Endothelial cell of hepatic sinusoid (primary cell): ENCODE data around the gene SH3PXD2A.

ENCODE experiments used
- in situ Hi-C: cut with HindIII; loops from 2 replicates; pipeline ENCODE4 v1.10.0; 2017; ENCODE audit warnings: low sequenced_read_pairs

The SH3PXD2A gene

GRCh38 chr10:103881416-103882284 lies 26.3 kb upstream of the SH3PXD2A start:
- in situ Hi-C loops = no loop called here

DNA sequence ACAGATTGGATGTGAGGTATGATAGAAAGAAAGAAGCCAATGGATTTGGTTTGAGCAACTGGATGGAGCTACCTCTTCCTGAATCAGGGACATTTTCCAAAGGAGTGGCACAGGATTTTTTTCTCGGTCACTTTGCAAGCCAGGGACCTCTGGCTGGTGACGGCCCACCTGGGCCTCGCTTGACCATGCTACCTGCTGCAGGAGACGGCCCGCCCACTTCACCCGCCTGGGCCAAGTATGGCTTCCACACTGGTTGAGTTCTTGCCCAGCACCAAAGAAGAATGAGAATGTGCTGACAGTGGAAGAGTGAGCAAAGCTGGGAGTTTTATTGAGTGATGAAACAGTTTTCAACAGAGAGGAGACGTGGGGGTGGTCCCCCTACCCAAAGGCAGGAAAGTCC lies 24.5 kb upstream of the SH3PXD2A start:
- in situ Hi-C loops = no loop called here

- in situ Hi-C loops = no loop called here
Measured at GRCh38 chr10:103879409-103879808, 24.0 kb upstream of the SH3PXD2A start.

GRCh38 chr10:103877861-103878260 lies 22.5 kb upstream of the SH3PXD2A start:
- in situ Hi-C loops = no loop called here

GRCh38 chr10:103876155-103876554 lies 20.8 kb upstream of the SH3PXD2A start:
- in situ Hi-C loops = no loop called here

GRCh38 chr10:103874730-103875129 lies 19.4 kb upstream of the SH3PXD2A start:
- in situ Hi-C loops = no loop called here

GRCh38 chr10:103872137-103872931 lies 17.0 kb upstream of the SH3PXD2A start:
- in situ Hi-C loops = no loop called here

DNA sequence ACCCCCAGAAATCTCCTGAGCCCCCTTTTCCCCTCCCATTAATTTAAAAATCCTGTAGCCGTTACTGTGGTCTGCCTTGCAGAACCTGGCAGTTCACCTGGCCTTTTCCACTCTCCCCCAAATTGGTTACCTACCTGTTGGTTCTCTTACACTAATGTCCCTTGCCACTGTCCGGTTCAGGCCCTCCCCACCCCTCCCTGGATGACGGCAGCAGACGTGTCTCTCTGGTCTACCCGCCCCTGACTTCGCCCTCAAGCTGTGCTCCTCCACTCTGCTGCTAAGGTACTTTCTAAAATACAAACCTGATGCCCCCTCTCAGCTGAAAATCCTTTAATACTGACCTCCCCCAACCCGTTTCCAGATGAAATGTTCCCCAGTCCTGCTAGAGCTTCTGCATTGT lies 15.6 kb upstream of the SH3PXD2A start:
- in situ Hi-C loops = no loop called here

DNA sequence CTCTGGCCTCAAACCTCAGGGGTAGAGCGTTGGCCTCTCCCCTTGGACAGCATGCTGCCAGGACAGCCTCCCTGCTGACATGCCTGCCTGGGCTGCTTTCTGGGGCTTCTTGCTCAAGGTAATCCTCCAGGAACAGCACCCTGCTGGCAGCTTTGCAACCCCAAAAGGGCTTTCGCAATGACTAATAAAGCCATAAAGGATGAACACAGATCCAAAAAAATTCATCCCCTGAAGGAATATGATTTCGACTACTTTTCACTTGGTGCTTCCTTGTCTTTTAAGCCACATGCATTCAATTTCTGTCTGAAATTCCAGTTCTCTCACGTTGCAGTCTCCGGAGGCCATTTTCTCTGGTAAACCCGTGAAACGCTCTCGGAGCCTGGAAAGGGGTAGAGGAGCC lies 15.1 kb upstream of the SH3PXD2A start:
- in situ Hi-C loops = no loop called here

DNA sequence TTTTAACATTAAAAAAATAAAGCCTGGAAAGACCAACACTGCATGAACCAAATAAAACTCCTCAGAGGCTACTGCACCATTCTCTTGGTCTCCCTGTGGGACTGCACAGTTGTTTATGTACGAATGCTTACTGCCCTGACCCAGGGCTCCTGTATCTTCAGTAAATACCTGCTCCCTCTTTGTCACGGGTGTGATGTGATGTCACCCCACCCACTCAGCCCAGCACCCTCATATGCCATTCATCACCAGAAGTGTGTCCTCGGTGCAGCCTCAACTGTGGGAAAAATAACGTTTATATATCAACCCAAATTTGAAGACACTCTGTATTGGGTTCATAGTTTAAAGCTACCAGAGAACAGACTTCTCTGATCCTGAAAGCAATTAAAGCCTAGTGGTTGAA lies 14.0 kb upstream of the SH3PXD2A start:
- in situ Hi-C loops = no loop called here

- in situ Hi-C loops = no loop called here
Measured at GRCh38 chr10:103868200-103868599, 12.8 kb upstream of the SH3PXD2A start.

DNA sequence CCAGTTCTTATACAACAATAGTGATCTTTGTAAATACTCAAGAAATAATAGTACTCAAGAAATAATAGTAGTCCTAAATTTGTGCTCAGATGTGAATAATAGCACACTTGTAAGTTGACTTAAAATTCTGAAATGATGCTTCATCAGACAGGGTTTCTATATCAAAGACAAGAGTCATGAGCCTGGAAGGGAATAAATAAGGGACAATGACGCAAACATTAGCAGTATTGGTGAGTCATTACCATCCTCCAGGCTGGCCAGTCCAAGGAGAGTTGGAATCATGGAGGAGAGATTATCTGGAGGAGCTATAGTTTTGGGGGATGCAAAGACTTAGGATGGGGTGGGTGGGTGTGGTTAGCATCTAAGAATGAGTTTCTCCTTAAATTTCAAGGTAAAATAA lies 6.1 kb upstream of the SH3PXD2A start:
- in situ Hi-C loops = no loop called here

- in situ Hi-C loops = loop anchor here (5.0 kb wide), 1 partner anchor 152 kb away; no protein-coding TSS in a partner anchor
Measured at GRCh38 chr10:103859161-103860086, 4.0 kb upstream of the SH3PXD2A start.

GRCh38 chr10:103858360-103858759 lies 3.0 kb upstream of the SH3PXD2A start:
- in situ Hi-C loops = loop anchor here (5.0 kb wide), 1 partner anchor 151 kb away; no protein-coding TSS in a partner anchor

DNA sequence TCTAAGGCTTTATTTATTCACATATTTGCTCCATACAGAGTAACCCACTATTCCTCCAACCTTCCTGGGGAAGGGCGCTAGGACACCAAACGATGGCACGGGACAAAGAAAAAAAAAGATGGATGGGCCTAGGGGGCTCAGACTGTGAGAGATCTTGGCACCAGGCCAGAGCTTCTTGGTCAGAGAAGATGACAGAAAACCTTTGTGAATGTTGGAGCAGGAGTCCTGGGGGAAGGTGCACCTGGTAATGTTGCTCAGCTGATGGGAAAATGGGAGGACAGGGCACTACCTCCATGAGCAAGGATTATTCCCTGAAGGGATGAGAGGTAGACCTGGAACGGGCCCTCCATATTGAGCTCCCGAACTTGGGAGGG lies 1.4 kb upstream of the SH3PXD2A start:
- in situ Hi-C loops = loop anchor here (5.0 kb wide), 1 partner anchor 149 kb away; no protein-coding TSS in a partner anchor

GRCh38 chr10:103855852-103856796 lies 748 bp upstream of the SH3PXD2A start:
- in situ Hi-C loops = loop anchor here (5.0 kb wide), 1 partner anchor 149 kb away; no protein-coding TSS in a partner anchor

DNA sequence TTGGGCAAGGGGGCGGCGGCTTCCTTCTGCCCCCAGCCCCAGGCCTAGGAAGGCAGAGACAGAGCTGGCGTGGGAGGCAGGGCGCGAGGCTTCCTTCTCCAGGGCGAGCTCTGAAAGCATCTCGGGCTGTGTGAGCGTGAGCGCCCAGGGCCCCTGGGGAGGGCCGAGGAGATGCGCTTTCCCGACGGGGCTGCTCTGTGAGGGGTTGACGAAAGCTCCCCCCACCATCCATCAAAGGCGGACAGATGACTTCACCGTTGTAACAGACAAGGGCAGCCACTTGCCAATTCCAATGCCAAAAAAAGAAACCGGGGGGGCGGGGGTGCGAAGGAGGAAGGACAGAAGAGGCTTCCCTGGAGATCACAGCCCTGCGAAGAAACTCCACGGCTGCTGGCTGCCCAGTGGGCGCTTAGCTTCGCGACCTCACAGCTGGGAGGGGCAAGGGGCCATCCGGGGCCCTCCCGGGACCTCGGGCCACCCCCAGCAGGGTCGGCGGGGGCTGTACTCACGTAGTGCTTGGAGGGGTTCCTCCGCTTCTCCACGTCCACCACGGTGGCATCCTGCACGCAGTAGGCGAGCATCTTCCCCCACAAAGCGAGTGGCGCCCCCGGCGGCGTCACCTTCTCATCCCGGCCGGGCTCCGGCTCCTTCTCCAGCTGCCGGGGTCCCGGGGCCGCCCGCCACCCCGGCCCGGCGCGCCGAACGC lies 537 bp downstream of the SH3PXD2A start:
- in situ Hi-C loops = loop anchor here (5.0 kb wide), 1 partner anchor 148 kb away; no protein-coding TSS in a partner anchor

DNA sequence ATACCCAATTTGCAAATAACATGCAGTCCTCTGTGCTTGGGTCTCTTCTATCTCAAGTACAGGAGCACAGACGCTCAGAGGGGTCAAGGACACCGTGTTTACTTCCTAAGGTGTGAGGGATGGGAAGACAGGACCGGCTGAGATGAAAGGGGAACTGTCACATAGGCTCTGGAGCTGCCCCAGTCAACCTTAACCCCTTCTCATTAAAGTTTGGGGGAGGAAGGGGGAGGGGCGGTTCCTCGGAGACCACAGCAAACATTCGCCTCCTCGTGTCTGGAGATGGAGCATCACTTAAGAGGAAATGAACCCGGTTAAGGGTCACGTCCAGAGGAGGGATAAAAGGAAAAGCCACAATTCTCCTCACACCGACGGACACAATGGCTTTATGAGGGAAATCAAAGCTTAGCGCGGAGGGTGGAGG lies 1.1 kb downstream of the SH3PXD2A start:
- in situ Hi-C loops = no loop called here
